ENCODE data around the gene LHFPL3.

DNA sequence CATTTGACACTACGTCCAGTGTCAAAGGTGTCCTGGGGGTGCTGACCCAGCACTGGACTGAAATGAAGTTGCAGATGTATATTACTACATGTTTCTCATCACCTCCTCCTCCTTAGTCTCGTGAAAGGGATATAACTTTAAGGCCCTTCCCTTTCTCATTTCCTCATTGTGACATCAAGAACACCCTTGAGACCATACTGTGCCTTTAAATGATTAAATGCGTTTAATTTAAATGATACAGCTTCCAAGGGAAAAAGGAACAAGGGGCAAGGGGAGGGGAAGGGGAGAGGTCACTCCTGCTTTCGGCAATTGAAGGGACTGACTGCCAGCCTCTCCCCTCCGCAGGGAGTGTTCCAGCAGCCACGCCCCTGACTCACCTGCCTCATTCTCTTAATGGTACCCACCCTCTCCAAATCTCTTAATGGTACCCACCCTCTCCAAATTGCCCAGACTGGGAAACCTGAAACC is 605.2 kb downstream of the LHFPL3 start:
- TF ChIP-seq, protein P1, sequence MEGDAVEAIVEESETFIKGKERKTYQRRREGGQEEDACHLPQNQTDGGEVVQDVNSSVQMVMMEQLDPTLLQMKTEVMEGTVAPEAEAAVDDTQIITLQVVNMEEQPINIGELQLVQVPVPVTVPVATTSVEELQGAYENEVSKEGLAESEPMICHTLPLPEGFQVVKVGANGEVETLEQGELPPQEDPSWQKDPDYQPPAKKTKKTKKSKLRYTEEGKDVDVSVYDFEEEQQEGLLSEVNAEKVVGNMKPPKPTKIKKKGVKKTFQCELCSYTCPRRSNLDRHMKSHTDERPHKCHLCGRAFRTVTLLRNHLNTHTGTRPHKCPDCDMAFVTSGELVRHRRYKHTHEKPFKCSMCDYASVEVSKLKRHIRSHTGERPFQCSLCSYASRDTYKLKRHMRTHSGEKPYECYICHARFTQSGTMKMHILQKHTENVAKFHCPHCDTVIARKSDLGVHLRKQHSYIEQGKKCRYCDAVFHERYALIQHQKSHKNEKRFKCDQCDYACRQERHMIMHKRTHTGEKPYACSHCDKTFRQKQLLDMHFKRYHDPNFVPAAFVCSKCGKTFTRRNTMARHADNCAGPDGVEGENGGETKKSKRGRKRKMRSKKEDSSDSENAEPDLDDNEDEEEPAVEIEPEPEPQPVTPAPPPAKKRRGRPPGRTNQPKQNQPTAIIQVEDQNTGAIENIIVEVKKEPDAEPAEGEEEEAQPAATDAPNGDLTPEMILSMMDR (IDR thresholded peaks at IDR 0.05): no peak
- no peak for TF ChIP-seq ZFX (IDR thresholded peaks at IDR 0.05; ENCODE audit: borderline replicate concordance)
